AG08395 (cell line): ENCODE results near the gene ATP6V0A4.
"Not testable (repeated sequence)": the region's sequence is repeated elsewhere in the genome, so short reads cannot be mapped to it uniquely, and the experiment has no call there.

Source experiments
- DNase-seq: peaks from one replicate; pipeline ENCODE4 v3.0.0; 2012; ENCODE audit warnings: mixed read lengths, low spot score

ATP6V0A4 gene

GRCh38 chr7:138750473-138750872 is 47.5 kb downstream of the ATP6V0A4 start:
- DNase-seq = no peak

GRCh38 chr7:138749960-138750359 is 48.0 kb downstream of the ATP6V0A4 start:
- DNase-seq = no peak

GRCh38 chr7:138748666-138749065 is 49.3 kb downstream of the ATP6V0A4 start:
- DNase-seq = no peak

- no peak for DNase-seq
These were observed 51.9 kb downstream of the ATP6V0A4 start for GRCh38 chr7:138746073-138746472.

- DNase-seq = no peak
These were observed 52.8 kb downstream of the ATP6V0A4 start for GRCh38 chr7:138745189-138745588.

- no peak for DNase-seq
These were observed 56.6 kb downstream of the ATP6V0A4 start for GRCh38 chr7:138741453-138741735.

GRCh38 chr7:138739859-138740258 is 58.1 kb downstream of the ATP6V0A4 start:
- no peak for DNase-seq

- peak; percentile 83 for DNase-seq
These were observed 59.3 kb downstream of the ATP6V0A4 start for GRCh38 chr7:138738551-138739335.

- no peak for DNase-seq
These were observed 59.9 kb downstream of the ATP6V0A4 start for GRCh38 chr7:138738114-138738513.

- DNase-seq = no peak
These were observed 62.6 kb downstream of the ATP6V0A4 start for GRCh38 chr7:138735399-138735798.

GRCh38 chr7:138731733-138732132 is 66.3 kb downstream of the ATP6V0A4 start:
- not testable (repeated sequence) for DNase-seq

- DNase-seq = no peak
These were observed 68.6 kb downstream of the ATP6V0A4 start for GRCh38 chr7:138729444-138729843.

GRCh38 chr7:138727336-138728099 is 70.5 kb downstream of the ATP6V0A4 start:
- DNase-seq = no peak

- no peak for DNase-seq
These were observed 71.7 kb downstream of the ATP6V0A4 start for GRCh38 chr7:138726288-138726687.

- DNase-seq = no peak
These were observed 77.7 kb downstream of the ATP6V0A4 start for GRCh38 chr7:138720286-138720685.

GRCh38 chr7:138716889-138717288 is 81.1 kb downstream of the ATP6V0A4 start:
- DNase-seq = no peak

GRCh38 chr7:138713191-138713590 is 84.8 kb downstream of the ATP6V0A4 start:
- DNase-seq = no peak

- DNase-seq = no peak
These were observed 85.3 kb downstream of the ATP6V0A4 start for GRCh38 chr7:138712652-138713051.

- no peak for DNase-seq
These were observed 87.2 kb downstream of the ATP6V0A4 start for GRCh38 chr7:138710536-138711385.

- DNase-seq = no peak
These were observed 92.8 kb downstream of the ATP6V0A4 start for GRCh38 chr7:138705167-138705566.

- no peak for DNase-seq
These were observed 96.5 kb downstream of the ATP6V0A4 start for GRCh38 chr7:138701537-138701923.

- DNase-seq = no peak
These were observed 97.0 kb downstream of the ATP6V0A4 start, which contains the start of gene SVOPL for GRCh38 chr7:138700857-138701536. TSS of gene SVOPL (minus strand) at chr7:138701362. CDS start at chr7:138679045, 22,317 bp downstream.
